Rectal smooth muscle tissue (tissue), 1 donor: ENCODE results near the gene POU2F3.
"Not testable (repeated sequence)": the region's sequence is repeated elsewhere in the genome, so short reads cannot be mapped to it uniquely, and the experiment has no call there.

Experiments used
- H3K27ac ChIP-seq: one replicate; pipeline ENCODE4 v1.7.0; 2013; ENCODE audit warnings: low read depth, low read length, inconsistent platforms
- H3K27me3 ChIP-seq: one replicate; pipeline ENCODE4 v1.7.0; 2013; ENCODE audit warnings: low read length; ENCODE audit not compliant: control insufficient read depth, insufficient read depth
- H3K36me3 ChIP-seq: one replicate; pipeline ENCODE4 v1.7.0; 2013; ENCODE audit warnings: low read length; ENCODE audit not compliant: control insufficient read depth, insufficient read depth
- H3K4me1 ChIP-seq: one replicate; pipeline ENCODE4 v1.7.0; 2013; ENCODE audit warnings: low read length; ENCODE audit not compliant: control insufficient read depth, insufficient read depth
- H3K4me3 ChIP-seq: one replicate; pipeline ENCODE4 v1.7.0; 2013; ENCODE audit warnings: low read length
- H3K9ac ChIP-seq: one replicate; pipeline ENCODE4 v1.7.0; 2013; ENCODE audit warnings: low read length

POU2F3 gene

DNA sequence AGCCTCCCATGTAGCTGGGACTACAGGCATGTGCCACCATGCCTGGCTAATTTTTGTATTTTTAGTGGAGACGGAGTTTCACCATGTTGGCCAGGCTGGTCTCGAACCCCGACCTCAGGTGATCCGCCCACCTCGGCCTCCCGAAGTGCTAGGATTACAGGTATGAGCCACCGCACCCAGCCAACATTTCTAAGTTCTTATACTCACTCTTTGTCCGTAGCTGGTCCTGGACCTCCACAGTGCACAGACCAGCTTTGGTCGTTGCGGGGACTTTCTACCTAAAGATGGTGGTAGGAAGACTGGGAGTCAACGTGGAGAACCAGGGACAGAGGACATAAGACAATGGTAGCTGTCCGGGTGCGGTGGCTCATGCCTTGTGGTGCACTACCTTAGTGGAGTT is 13.4 kb downstream of the POU2F3 start:
- H3K4me1 ChIP-seq, H3K9ac ChIP-seq, H3K4me3 ChIP-seq, H3K27ac ChIP-seq, H3K36me3 ChIP-seq: not testable (repeated sequence)
- peaks cover 10% of the 10 kb centered on the region for H3K27me3 ChIP-seq

DNA sequence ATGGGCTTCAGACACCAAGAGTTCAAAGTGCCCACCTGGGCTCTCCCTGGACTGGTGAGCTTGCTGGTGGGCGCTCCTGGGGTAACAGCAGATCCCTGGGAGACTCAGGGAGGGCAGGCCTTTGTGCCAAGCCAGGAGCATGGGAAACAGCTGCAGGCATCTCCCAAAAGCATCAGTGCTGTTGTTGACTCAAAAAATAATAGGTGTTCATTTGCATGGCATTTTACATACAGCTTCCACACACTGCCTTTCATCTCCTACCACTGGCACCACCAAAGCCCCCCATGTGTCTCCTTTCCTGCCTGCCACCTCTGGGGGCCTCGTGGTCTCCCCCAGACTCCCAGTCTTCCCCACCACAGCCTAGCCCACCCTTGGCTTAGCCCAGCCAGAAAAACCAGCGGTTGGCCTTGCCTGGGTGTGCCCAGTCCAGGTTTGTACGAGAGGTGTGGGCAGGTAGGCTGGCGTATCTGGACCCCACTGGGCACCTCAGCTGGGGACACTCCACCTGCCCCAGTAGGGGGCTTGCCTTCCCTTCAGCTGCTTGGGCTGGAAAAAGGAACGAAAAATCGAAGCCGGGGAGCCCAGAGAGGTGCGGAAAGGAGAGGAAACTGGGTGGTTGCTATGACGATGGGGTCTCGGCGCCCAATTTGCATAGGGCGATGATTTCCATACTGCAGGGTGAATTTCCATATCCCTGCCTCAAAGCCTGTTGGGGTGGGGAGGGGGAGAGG is 15.0 kb downstream of the POU2F3 start:
- no peaks in the 10 kb centered on the region for H3K4me1 ChIP-seq
- H3K36me3 ChIP-seq, result no peaks in the 10 kb centered on the region
- H3K9ac ChIP-seq, result no peak overlapping the region
- H3K27ac ChIP-seq, result no peak overlapping the region
- no peak overlapping the region for H3K4me3 ChIP-seq
- H3K27me3 ChIP-seq, result peaks cover 10% of the 10 kb centered on the region

- H3K27me3 ChIP-seq, result peaks cover 10% of the 10 kb centered on the region
- no peaks in the 10 kb centered on the region for H3K36me3 ChIP-seq
- H3K27ac ChIP-seq, result no peak overlapping the region
- H3K9ac ChIP-seq, result no peak overlapping the region
- H3K4me3 ChIP-seq, result no peak overlapping the region
- H3K4me1 ChIP-seq, result no peaks in the 10 kb centered on the region
These were observed 15.6 kb downstream of the POU2F3 start for GRCh38 chr11:120255519-120255866.

DNA sequence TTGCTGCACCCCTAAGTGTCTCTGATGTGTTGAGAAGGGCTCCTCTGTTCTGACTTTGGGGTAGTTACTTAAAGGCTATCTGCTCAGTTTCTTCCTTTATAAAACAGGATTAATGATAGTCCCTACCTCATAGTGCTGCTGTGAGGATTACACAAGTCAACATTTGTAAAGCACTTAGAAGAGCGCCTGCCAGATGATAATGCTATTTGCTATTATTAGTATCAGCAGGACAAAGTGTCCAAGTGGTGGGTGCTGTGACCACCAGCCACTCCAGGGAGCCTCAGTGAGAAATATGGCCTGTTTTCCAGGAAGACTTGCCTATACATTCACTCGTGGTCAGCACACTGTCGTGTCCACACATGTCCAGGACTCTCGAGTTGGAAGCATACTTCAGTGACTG is 16.2 kb downstream of the POU2F3 start:
- Histone ChIP-seq H3K4me3 (no peak overlapping the region), H3K9ac (no peak overlapping the region), H3K4me1 (no peaks in the 10 kb centered on the region), H3K27ac (no peak overlapping the region), H3K36me3 (no peaks in the 10 kb centered on the region), H3K27me3 (peaks cover 10% of the 10 kb centered on the region)

GRCh38 chr11:120256779-120257178 is 16.8 kb downstream of the POU2F3 start:
- Histone ChIP-seq H3K9ac (no peak overlapping the region), H3K27ac (no peak overlapping the region), H3K27me3 (peaks cover 10% of the 10 kb centered on the region), H3K4me3 (no peak overlapping the region), H3K36me3 (no peaks in the 10 kb centered on the region), H3K4me1 (no peaks in the 10 kb centered on the region)

DNA sequence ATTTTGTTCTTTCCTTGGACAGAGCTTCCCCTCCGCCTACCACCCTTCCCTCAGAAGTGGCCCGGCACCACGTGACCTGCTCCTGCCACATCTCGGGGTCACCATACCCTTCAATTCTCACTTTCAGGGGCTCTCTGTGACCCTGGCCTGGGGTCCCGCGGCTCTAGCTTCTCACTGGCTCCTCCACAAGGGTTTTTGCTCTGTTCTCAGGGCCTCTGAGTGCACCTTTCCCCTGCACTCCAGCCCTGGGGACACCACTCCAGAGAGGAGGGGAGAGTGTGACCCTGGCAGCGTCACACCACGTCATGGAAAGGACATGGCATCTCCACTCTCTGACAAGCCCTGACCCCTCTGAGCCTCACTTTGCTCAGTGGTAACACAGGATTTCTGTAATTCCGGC is 17.4 kb downstream of the POU2F3 start:
- Histone ChIP-seq H3K4me1 (no peaks in the 10 kb centered on the region), H3K9ac (no peak overlapping the region), H3K4me3 (no peak overlapping the region), H3K27me3 (peaks cover 10% of the 10 kb centered on the region), H3K27ac (no peak overlapping the region), H3K36me3 (no peaks in the 10 kb centered on the region)

- Histone ChIP-seq H3K27me3 (peaks cover 10% of the 10 kb centered on the region), H3K4me1 (no peaks in the 10 kb centered on the region), H3K36me3 (no peaks in the 10 kb centered on the region), H3K9ac (no peak overlapping the region), H3K4me3 (no peak overlapping the region), H3K27ac (no peak overlapping the region)
These were observed 18.7 kb downstream of the POU2F3 start for GRCh38 chr11:120258661-120259060.

GRCh38 chr11:120259241-120259640 is 19.3 kb downstream of the POU2F3 start:
- no peak overlapping the region for H3K9ac ChIP-seq
- no peak overlapping the region for H3K4me3 ChIP-seq
- H3K27me3 ChIP-seq, result peaks cover 10% of the 10 kb centered on the region
- H3K27ac ChIP-seq, result no peak overlapping the region
- no peaks in the 10 kb centered on the region for H3K4me1 ChIP-seq
- no peaks in the 10 kb centered on the region for H3K36me3 ChIP-seq

DNA sequence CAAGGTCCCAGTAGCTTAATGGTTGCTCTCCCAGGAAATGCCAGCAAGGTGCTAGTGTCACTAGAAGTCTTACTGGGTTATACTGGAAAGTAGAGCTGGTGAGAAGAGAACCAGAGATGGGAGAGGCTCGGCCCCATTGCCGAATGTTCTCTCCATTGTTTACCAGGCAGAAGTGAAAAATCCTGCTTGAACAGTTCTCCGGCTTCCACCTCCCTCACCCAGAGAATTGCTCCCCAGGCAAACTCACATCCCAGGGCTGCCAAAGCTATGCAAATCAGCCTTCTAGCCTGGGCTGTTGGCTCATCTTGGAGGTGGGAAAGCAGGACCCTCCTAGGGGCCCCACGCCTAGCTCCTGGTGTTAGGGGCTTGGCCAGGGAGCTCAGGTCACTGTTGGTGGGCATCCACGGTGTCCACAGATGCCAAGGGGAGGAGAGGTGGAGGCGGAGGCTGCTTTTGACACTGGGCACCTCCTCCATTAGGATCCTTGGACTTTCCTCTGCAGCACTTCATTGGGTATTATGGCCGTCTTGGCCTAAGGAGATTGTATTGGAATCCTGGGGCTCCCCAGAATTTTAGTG is 20.1 kb downstream of the POU2F3 start:
- H3K4me3 ChIP-seq, result no peak overlapping the region
- no peak overlapping the region for H3K9ac ChIP-seq
- peaks cover 9% of the 10 kb centered on the region for H3K27me3 ChIP-seq
- H3K36me3 ChIP-seq, result no peaks in the 10 kb centered on the region
- H3K4me1 ChIP-seq, result no peaks in the 10 kb centered on the region
- no peak overlapping the region for H3K27ac ChIP-seq

DNA sequence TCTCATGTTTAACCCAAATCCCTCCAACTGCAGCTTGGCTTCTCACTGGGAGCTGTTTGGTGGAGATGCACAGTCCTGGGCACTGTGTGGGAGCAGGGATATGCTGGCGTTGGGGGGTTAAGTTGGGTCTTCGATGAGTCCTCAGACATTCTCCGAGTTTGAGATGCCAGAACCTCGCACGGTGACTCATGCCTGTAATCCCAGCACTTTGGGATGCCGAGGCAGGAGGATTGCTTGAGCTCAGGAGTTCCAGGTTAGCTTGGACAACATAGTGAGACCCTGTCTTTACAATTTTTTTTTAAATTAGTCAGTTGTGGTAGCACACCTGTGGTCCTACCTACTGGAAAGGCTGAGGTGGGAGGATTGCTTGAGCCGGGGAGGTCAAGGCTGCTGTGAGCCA is 20.7 kb downstream of the POU2F3 start:
- H3K4me3 ChIP-seq, result no peak overlapping the region
- peaks cover 4% of the 10 kb centered on the region for H3K27me3 ChIP-seq
- no peaks in the 10 kb centered on the region for H3K4me1 ChIP-seq
- H3K27ac ChIP-seq, result no peak overlapping the region
- no peak overlapping the region for H3K9ac ChIP-seq
- H3K36me3 ChIP-seq, result no peaks in the 10 kb centered on the region

GRCh38 chr11:120261321-120261720 is 21.4 kb downstream of the POU2F3 start:
- no peak overlapping the region for H3K27ac ChIP-seq
- no peaks in the 10 kb centered on the region for H3K4me1 ChIP-seq
- no peak overlapping the region for H3K4me3 ChIP-seq
- no peak overlapping the region for H3K9ac ChIP-seq
- H3K36me3 ChIP-seq, result no peaks in the 10 kb centered on the region
- peaks cover 3% of the 10 kb centered on the region for H3K27me3 ChIP-seq

- Histone ChIP-seq H3K4me3 (no peak overlapping the region), H3K27me3 (no peaks in the 10 kb centered on the region), H3K9ac (no peak overlapping the region), H3K36me3 (no peaks in the 10 kb centered on the region), H3K27ac (no peak overlapping the region), H3K4me1 (no peaks in the 10 kb centered on the region)
These were observed 22.0 kb downstream of the POU2F3 start for GRCh38 chr11:120261931-120262330.

DNA sequence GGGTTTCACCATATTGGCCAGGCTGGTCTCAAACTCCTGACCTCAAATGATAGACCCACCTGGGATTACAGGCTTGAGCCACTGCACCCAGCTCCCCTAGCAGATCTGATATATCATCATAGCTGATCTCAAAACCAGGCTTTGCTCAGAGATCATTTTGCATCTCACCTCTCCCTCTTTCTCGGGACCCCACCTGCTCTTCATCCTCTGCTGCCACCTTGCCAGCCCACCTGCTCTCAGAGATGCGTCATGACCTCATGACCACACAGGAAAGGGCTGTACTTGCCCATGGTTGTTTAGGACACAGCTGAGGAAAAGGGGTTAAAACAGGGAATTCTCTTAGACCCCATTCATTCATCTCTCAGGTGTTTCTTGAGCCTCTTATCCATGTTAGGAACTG is 27.4 kb downstream of the POU2F3 start:
- H3K27ac ChIP-seq, result no peak overlapping the region
- H3K27me3 ChIP-seq, result no peaks in the 10 kb centered on the region
- H3K4me1 ChIP-seq, result no peaks in the 10 kb centered on the region
- no peaks in the 10 kb centered on the region for H3K36me3 ChIP-seq
- no peak overlapping the region for H3K9ac ChIP-seq
- no peak overlapping the region for H3K4me3 ChIP-seq
